Loucy (cell line): Measurements from ENCODE around the gene FAM185A.
"Not testable (repeated sequence)": the region's sequence is repeated elsewhere in the genome, so short reads cannot be mapped to it uniquely, and the experiment has no call there.

Experiments used
- CTCF ChIP-seq: fragments of 200-600 bp; sonication (generic); conservative IDR thresholded peaks from 2 replicates; pipeline ENCODE4 v1.5.1; 2014; ENCODE audit warnings: mild to moderate bottlenecking, antibody characterized with exemption, low read length
- EZH2phosphoT487 ChIP-seq: fragments of 200-600 bp; IDR thresholded peaks from 2 replicates; pipeline ENCODE4 v1.6.1; 2018; ENCODE audit warnings: antibody characterized with exemption, mild to moderate bottlenecking, moderate library complexity, borderline replicate concordance

GRCh38 chr7:102780926-102781325 lies 32.1 kb downstream of the FAM185A start:
- TF ChIP-seq CTCF, EZH2phosphoT487: not testable (repeated sequence)
